RWPE1 (cell line): Measurements from ENCODE around the gene ATG2A.

ENCODE experiments used
- CTCF ChIA-PET: fragments of 350-600 bp; sonication (Branson Sonifier 250); formaldehyde crosslinking; extraction: SDS; loops from one replicate; lab custom pipeline; 2021; lab: Yijun Ruan, JAX
- POLR2A ChIA-PET: fragments of 400-600 bp; formaldehyde crosslinking; extraction: SDS; loops from one replicate; lab custom pipeline; 2020; ENCODE audit warnings: antibody characterized with exemption; ENCODE audit not compliant: low non-redundant PET; lab: Yijun Ruan, JAX
- DNase-seq: peaks from one replicate; pipeline ENCODE4 v3.0.0; 2012; ENCODE audit warnings: low spot score
- H3K27ac ChIP-seq: fragments of 450-650 bp; 2 replicates; pipeline ENCODE4 v1.5.1; 2017
- TF ChIP-seq, protein P1 (sequence below): fragments of 450-650 bp; conservative IDR thresholded peaks from 2 replicates; pipeline ENCODE4 v1.5.1; 2017; ENCODE audit warnings: low read depth, mild to moderate bottlenecking

The ATG2A gene

GRCh38 chr11:64933213-64933934 lies 16.4 kb upstream of the ATG2A start:
- no peak for DNase-seq
- ChIA-PET CTCF (no interaction called here), POLR2A (no interaction called here)
- TF ChIP-seq, protein P1, sequence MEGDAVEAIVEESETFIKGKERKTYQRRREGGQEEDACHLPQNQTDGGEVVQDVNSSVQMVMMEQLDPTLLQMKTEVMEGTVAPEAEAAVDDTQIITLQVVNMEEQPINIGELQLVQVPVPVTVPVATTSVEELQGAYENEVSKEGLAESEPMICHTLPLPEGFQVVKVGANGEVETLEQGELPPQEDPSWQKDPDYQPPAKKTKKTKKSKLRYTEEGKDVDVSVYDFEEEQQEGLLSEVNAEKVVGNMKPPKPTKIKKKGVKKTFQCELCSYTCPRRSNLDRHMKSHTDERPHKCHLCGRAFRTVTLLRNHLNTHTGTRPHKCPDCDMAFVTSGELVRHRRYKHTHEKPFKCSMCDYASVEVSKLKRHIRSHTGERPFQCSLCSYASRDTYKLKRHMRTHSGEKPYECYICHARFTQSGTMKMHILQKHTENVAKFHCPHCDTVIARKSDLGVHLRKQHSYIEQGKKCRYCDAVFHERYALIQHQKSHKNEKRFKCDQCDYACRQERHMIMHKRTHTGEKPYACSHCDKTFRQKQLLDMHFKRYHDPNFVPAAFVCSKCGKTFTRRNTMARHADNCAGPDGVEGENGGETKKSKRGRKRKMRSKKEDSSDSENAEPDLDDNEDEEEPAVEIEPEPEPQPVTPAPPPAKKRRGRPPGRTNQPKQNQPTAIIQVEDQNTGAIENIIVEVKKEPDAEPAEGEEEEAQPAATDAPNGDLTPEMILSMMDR, result no peak
- peak overlapping the region; percentile 53 for H3K27ac ChIP-seq

- TF ChIP-seq, protein P1, result no peak
- peak overlapping the region; percentile 53 for H3K27ac ChIP-seq
- ChIA-PET POLR2A (no interaction called here), CTCF (no interaction called here)
- DNase-seq, result no peak
Observed at GRCh38 chr11:64932324-64932723, 15.3 kb upstream of the ATG2A start.

DNA sequence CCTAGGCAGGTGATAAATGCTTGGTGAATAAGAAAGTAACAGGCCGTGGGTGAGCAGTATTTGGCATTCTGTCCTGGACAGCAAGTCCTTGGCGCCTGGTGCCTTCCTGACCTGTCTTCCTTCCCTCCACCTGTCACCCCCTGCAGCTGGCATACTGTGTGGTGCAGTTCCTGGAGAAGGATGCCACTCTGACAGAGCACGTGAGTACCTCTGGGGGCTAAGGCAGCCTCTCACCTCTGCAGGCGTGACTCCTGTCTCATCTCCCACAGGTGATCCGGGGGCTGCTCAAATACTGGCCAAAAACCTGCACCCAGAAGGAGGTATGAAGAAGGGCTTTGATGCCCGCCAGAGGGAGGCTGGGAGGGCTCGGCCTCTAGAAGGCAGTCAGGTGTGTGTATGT lies 14.3 kb upstream of the ATG2A start:
- DNase-seq, result no peak
- POLR2A ChIA-PET, result interaction anchor here (0.8 kb wide), 1 partner anchor 32 kb away, joined by 3 read pairs; no protein-coding TSS in a partner anchor
- CTCF ChIA-PET, result interaction anchor here (1.3 kb wide), 1 partner anchor 82 kb away, joined by 3 read pairs; no protein-coding TSS in a partner anchor

DNA sequence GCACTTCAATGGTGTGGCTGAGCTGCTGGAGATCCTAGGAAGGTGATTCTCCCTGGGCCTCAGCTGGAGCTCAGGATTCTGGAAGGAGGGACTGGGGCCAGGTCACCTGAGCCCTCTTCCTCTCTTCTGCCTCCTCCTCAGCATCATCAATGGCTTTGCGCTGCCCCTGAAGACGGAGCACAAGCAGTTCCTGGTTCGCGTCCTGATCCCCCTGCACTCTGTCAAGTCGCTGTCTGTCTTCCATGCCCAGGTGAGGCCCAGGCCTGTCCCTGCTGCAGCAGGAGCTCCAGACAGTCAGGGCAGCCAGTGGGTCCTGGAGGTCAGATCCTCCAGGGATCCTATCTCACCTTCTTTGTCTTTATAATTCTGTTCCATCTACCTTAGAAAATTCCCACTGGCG lies 13.3 kb upstream of the ATG2A start:
- POLR2A ChIA-PET, result no interaction called here
- DNase-seq, result no peak
- TF ChIP-seq, protein P1, result no peak
- CTCF ChIA-PET, result interaction anchor here (1.1 to 1.3 kb wide), 2 partner anchors 83 to 84 kb away, joined by 3 read pairs; partner anchors contain the start of gene ARL2
- no peak overlapping the region for H3K27ac ChIP-seq

More for the DNA sequence above, 14.3 kb upstream of the ATG2A start:
- TF ChIP-seq, protein P1, result no peak
- no peak overlapping the region for H3K27ac ChIP-seq

DNA sequence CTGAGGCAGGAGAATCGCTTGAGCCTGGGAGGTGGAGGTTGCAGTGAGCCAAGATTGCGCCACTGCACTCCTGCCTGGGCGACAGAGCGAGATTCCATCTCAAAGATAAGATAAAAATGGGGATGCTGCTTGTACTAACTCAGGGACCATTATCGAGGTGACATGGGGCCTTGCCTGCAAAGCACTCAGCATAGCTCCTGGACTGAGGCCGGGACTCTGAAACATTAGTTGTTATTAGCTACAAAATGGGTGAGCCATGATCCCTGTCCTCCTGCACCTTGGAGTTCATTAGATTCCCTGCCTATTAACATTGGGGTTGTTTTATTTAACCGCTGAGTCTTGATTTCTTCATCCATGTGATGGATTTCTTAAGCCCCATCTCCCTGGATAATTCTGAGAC lies 12.6 kb upstream of the ATG2A start:
- ChIA-PET POLR2A (no interaction called here), CTCF (interaction anchor here (0.6 to 1.1 kb wide), 2 partner anchors 50 to 84 kb away, joined by 3 read pairs; partner anchors contain the start of gene ARL2)
- H3K27ac ChIP-seq, result no peak overlapping the region
- DNase-seq, result no peak
- TF ChIP-seq, protein P1, result no peak

DNA sequence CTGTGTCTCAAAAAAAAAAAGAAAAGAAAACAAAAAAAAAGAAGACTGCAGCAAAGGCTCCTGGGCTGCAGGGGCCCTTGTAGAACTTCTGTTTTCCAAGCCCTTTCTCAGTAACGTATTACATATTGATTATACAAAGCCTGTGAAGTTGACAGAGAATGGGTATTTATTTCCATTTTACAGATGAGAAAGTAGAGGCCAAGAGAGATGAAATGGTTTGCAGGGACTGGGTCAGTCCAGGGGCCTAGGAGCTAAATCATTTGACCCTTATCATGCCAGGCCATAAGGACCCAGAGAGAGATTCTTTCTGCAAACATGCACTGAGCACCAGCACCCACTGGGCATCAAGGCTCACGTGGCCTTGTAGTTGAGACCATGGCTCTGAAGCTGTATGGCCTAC lies 11.9 kb upstream of the ATG2A start:
- CTCF ChIA-PET, result interaction anchor here (0.6 kb wide), 1 partner anchor 19 kb away, joined by 3 read pairs; no protein-coding TSS in a partner anchor
- H3K27ac ChIP-seq, result no peak overlapping the region
- POLR2A ChIA-PET, result no interaction called here
- no peak for DNase-seq
- TF ChIP-seq, protein P1, result no peak
